Ammon's horn (tissue), 1 donor: Measurements from ENCODE around the gene ASPHD2.
A peak's percentile ranks its signal among the peaks of the same experiment; 100 is the strongest.
"Not testable (repeated sequence)": the region's sequence is repeated elsewhere in the genome, so short reads cannot be mapped to it uniquely, and the experiment has no call there.

ENCODE experiments used
- DNase-seq: peaks from one replicate; pipeline ENCODE4 v3.0.0-alpha.2; 2016; ENCODE audit warnings: low spot score

The ASPHD2 gene

DNA sequence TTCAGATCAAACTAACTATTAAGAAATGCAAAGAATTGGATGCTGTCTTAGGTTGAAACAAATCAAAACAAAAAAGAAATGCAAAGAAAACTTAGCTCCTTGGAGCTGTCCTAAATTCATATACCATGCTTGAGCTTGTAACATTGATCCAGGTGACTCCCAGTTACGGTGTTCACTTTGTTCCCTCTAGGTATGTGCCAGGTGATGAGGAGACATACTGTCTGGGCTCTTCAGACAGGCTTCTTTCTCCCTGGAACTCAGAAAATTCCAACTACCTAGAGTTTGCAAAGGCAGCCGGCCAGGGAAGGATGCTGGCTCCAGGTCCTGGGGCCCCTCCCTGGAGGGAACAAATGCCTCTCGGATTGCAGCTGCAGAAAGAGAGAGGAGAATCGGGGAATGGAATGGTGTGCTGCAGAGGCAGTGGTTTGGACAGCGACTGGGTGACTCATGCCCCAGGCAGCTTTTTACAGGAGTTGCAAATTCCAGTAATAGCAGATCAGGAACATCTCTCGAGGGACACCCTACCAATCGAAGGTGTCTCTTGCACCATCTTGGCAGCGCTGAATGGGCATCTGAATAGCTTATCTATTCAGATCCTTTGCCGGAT lies 12.3 kb upstream of the ASPHD2 start:
- no peak for DNase-seq

DNA sequence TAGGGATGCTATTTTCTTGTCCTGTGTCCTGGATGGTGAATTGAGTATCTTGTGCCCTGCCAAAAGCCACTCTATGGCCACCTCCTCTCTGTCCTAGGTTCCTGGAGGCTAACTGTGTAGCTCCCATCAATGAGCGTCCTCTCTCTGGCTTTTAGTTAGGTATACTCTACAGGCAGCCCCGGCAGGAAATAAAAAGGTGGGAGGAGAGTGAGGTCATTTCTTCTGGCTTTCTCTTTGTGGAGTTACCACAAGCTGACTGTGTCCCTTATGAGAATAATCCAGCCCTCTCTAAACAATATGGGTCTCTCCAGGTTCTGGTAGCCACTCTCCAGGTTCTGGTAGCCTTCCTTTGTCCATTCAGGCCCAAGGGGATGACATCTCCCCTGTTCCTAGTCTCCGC lies 11.7 kb upstream of the ASPHD2 start:
- DNase-seq: no peak

DNA sequence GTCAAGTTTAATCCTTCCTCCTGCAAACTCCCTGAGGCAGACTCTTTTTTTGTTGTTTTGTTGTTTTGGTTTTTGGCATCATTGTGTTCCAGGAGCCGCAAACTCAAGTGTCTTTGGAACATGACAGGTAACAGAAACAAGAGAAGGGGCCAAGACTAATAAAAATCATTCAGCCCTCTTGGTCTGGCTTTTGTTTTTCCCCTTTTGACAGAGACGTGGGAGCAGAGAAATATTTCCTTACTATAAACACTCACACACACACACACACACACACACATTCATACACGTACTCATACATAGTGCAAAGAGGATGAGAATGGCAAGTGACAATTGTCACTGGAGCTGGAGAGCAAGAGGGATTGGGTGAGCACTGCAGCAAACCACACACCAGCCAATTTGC lies 10.4 kb upstream of the ASPHD2 start:
- DNase-seq: no peak

DNA sequence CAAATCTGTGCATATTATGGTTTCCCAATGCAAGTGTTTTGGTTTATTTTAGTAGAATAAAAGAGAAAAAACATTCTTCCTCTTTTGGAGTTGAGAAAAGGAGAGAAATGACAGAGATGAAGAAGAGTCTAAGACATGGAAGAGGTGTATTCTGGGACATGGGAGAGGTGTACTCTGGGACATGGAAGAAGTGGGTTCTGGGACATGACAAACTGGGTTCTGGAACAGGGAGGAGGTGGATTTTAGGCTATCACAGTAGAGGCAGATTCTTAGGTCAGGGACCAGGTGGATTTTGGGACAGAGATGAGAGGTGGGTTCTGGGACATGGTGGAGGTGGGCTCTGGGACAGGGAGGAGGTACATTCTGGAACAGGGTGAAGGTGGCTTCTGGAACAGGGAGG lies 2.1 kb upstream of the ASPHD2 start:
- no peak for DNase-seq

DNA sequence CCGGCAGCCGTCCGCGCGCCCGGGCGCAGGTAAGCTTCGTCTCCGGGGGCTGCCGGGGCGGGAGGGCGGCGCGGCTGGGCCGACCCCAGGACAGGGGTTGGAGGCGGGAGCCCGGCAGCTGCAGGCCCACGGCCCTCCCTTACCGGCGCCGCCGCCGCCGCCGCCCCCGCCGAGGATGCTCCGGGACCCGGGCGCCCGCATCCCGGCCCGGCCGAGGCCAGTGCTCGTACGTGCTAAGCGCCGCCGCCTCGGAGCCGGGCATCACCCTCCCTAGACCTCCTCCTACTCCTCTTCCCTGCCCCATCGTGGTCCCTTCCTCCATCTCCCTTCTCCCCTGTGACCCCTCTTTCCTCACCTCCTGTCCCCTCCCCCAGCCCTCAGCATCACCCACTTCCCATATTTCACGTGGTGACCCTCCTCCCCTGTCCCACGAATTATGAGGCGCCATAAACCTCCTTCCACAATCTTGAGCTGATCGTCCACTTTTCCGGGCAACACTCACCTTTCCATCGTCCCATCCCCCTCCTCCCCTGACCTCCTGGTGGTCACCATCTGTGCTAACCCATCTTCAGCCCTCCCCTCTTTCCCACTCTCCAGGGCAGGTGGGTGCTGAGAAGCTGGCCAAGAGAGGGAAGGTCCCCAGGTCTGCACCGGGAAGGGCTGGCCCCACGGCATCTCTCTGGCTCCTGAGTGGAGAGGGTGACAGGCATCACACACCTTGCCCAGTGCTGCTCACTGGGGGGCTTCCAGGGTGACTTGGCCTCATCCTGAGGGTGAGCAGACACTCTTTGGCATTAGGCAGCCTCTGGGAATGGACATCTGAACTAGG lies 612 bp downstream of the ASPHD2 start:
- DNase-seq: no peak

DNA sequence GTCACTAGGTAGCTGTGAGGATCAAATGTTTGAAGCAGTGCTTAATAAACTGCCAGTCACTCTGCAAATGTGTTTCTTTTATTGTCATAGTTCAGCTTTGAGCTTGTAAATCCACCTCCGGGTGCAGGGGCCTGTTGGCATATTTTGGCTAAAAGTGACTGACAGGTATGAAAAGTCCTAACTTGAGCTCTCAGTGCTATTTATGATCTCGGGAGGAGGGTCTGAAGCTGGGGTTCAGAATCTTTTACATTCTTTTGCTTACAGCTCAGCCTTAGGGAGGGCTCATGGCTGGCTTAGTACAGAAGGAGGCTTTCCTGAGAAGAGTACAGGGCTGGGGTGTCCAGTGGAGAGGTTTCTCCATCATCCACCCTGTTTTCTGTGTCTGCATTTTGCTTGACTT lies 1.5 kb downstream of the ASPHD2 start:
- no peak for DNase-seq

DNA sequence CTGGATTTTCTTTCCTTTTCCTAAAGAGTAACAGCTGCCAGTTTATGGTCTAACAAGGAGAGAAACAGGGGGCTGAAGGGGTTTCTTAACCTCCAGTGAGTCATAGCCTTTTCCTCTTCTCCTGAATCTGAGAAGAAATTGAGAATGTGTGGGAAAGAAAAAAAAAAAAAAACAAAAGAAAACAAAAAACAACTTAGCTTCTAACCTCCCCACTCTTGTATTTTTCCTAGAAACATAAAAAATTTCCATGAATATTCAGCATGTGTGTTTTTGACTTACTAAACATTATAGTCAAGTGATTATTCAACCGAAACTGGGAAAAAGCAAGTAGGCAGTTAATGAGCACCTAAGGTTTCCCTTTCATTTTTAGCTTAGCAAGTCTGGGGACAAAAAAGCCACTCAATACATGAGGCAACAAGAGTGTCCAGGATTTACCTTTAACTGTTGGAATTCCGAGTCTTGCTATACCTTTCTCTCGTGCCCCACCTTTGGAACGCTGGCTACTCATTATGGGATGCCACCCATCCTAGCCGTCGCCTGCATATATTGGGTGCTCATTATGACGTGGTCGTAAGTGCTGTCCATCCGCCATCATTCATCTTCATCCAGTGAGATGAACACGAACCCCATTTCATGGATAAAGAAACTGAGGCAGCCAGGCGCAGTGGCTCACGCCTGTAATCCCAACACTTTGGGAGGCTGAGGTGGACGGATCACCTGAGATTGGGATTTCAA lies 2.4 kb downstream of the ASPHD2 start:
- no peak for DNase-seq

DNA sequence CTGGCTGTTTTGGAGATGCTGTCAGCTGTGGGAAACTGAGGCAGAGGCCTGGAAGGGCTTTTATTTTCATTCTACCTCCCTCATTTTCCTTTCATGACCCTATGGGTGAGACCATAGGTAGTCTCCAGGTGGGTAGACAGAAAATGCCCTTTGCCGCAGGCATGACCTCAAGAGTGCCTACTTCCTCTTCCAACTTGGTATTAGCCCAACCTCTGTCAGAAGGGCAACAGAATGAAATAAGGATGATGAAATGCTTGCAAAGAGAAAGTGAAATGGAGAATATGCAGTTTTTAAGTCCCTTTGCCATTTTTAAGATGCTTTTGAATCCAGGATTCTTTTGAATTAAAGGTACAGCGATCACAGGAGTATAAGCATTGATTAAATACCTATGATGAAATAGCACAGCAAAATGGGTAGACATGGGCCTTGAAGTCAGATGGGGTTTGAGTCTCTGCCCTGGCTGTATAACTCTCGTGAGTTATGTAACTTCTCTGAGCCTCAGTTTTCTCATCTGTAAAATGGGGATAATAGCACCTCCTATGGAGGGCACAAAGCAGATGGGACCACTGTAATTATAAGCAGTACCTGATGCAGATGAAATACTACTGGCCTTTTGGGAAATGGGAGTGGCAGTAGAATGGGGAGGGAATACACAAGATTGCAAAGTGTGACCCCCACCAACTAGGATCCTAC lies 3.7 kb downstream of the ASPHD2 start:
- DNase-seq: no peak

DNA sequence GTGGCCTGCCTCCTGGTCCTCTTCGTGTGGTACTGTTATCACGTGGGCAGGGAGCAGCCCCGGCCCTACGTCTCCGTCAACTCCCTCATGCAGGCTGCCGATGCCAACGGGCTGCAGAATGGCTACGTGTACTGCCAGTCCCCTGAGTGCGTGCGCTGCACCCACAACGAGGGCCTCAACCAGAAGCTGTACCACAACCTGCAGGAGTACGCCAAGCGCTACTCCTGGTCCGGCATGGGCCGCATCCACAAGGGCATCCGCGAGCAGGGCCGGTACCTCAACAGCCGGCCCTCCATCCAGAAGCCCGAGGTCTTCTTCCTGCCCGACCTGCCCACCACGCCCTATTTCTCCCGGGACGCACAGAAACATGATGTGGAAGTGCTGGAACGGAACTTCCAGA lies 4.7 kb downstream of the ASPHD2 start:
- no peak for DNase-seq

DNA sequence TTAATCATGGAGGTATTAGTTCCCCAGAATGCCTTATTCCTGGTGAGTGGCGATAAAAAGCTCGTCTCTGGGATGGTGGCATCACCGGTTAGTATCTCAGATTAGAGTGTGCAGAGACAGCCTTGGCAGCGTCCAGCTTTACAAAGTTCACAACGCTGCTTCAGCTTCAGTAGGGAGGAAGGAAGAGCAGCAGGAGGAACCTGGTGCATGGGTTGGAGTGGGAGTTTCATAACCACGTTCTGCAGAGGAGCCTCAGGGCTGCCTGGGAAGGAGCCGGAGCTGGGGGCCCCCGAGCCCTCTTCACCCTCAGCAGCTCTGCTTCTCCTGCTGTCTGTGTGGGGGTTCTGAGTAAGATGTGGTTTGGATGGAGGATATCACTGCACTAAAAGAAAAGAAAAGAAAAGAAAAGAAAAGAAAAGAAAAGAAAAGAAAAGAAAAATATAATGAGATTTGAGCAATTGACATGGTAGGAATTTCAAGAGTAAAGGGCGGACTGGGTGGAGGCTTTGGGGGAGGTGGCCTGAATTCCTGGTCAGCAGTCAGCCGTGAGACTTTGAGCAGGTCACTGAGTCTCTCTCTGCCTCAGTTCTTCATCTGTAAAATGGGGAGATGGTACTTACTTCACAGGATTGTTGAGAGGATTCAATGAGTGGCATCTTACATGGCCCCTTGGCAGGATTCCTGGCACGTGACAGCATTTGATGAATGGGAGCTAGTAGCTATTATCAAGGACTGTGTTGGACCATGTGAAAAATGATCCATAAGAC lies 6.5 kb downstream of the ASPHD2 start:
- peak; percentile 51 for DNase-seq

DNA sequence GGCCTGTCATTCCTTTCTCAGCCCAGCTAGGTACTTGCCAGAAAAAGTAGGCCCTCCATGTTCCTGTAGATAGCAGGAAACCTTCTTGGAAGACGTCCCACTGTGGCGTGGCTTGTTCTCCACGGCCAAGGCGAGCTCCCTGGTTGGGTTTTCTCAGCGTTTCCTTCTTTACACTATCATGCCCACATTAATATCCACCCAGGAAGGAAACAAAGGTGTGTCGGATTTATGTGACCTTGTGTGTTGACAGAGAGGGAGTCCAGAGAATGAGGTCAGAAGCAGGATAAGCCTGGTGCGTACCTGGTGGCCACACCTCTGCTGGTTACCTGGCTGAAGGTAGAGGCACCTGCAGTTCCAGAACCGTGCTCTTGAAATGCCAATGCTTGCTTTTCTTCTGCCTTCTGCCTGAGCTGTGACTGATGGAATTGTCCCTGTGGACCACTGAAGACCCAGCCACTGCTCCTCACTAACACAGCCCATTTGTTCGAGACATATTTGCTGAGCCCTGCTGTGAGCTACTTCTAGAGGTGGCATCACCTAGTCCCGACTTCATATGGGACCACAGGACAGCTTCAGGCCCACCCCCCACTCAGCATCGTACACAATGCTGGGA lies 7.9 kb downstream of the ASPHD2 start:
- DNase-seq: no peak

DNA sequence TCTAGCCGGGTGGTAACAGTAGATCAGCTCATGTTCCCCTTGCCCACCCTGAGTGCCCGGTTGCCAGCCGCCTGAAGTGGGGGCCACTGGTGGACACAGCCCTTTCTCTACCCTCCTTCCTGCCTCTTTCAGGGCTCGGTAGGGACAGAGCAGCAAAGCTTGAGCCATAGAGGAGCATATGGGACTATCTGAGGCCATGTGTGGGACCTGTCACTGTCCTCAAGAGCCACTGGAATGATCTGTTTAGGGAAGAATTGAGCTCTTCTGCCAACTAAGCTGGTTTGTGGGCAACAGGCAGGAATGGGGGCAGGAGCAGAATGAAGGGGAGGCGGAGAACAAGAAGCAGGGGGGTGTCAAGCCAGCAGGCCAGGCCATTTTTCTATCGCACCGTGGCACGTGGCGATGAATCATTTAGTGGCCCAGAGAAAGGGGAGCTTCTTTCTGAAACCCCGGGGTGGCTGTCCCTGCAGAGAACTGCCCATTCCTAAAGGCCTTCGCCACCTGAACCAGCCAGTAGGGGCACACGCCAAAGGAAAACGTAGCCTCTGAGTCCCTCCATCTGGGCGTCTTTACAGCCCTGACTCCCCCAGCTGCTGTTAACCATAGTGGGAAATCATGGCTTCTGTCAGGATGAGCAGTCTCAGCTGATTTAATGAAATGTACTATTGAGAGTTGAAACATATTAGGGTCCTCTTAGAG lies 8.8 kb downstream of the ASPHD2 start:
- no peak for DNase-seq

DNA sequence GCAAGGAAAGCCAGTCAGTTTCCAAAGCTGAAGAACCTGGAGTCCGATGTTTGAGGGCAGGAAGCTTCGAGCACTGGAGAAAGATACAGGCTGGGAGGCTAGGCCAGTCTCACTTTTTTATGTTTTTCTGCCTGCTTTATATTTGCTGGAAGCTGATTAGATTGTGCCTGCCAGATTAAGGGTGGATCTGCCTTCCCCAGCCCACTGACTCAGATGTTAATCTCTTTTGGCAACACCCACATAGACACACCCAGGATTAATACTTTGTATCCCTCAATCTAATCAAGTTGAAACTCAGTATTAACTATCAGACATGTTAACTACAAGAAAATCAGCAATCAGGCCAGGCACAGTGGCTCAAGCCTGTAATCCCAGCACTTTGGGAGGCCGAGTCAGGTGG lies 9.7 kb downstream of the ASPHD2 start:
- not testable (repeated sequence) for DNase-seq

DNA sequence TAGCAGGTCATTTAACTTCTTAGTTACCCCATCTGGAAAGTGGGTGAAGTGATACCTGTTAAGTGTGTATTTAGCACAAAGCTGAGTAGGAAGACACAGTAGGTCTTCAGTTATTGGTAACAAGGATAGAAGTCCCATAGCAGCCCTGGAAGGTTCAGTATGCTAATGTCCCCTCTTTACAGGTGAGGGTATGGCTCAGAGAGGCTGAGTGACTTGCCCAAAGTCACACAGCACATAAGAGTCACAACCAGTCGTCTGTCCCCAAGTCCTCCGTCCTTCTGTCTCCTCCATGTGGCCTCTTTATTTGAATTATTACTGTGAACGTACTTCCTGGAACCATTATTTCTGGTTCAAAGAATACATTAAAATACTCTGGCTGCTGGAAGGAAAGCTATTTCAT lies 10.5 kb downstream of the ASPHD2 start:
- no peak for DNase-seq

DNA sequence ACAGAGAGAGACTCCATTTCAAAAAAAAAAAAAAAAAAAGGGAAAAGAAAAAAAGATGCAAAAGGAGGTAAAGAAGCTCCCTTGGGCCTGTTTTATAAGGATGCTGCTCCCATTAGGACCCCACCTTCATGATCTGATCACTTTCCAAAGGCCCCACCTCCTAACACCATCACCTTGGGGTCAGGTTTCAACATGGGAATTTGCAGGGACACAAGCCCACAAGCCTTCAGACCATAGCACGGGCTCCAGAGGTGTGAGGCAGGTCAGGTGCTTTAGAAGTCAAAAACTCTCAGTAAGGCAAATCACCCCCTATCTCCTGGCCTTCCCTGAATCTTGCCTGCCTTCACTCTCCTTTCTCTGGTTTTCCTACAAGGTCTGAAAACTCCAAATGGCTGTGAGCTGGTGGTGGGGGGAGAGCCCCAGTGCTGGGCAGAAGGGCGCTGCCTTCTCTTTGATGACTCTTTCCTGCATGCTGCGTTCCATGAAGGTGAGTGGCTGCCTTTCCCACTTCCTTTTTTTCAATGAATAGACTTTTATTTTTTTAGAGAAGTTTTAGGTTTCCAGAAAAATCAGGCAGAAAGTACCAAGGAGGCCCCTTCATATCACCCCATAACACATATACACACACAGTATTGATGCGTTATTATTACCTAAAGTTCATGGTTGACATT lies 13.2 kb downstream of the ASPHD2 start:
- no peak for DNase-seq

DNA sequence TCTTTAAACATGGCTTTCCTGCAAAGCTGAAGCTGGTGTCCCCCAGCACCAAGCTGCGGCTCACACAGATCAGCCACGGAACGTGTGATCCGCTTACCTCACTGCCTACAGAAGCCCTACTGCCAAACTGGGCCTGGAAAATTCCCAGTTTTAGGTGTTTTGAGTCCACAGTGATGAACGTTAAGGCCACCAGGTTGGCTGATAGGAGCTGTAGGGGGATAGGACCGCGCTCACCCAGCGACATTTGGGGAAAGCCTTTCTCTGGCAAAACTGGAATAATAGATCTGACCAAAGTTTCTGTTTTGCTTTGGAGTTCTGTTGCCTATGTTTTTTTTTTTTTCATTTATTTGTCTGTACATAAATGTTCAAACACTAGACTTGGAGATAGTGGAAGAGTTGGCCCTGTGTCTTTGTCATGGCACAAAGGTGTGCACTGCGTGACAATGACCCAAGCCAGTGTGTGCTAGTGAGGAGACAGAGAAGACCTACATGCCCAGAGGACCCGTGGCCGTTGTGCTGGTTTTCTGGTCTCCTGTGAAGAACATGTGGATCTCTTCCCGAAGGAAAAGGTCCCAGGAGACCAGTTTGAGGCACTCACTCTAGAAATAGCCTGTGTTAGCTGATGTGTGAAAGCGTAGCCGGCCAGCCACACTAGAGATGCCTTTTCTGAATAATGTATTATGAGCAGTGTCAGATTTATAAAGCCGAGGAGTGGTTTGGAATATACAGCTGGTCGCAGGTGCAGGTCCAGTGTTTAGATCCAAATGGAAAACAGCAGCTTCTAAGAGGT lies 15.0 kb downstream of the ASPHD2 start:
- no peak for DNase-seq

DNA sequence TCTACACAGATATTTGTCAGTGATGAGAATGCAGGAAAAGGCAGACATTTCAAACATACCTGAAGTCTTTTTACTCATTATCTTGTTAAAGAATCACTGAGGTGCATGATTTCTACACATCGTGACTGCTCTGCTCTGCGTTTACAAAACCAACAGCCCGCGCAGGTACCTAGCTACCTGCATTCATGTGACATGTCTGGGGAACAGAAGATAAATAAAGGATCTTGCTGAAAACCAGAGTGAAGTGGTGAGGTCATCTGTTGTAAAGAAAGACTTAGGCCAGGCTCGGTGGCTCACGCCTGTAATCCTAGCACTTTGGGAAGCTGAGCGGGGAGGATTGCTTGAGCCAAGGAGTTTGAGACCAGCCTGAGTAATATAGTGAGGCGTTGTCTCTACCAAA lies 15.7 kb downstream of the ASPHD2 start:
- no peak for DNase-seq

DNA sequence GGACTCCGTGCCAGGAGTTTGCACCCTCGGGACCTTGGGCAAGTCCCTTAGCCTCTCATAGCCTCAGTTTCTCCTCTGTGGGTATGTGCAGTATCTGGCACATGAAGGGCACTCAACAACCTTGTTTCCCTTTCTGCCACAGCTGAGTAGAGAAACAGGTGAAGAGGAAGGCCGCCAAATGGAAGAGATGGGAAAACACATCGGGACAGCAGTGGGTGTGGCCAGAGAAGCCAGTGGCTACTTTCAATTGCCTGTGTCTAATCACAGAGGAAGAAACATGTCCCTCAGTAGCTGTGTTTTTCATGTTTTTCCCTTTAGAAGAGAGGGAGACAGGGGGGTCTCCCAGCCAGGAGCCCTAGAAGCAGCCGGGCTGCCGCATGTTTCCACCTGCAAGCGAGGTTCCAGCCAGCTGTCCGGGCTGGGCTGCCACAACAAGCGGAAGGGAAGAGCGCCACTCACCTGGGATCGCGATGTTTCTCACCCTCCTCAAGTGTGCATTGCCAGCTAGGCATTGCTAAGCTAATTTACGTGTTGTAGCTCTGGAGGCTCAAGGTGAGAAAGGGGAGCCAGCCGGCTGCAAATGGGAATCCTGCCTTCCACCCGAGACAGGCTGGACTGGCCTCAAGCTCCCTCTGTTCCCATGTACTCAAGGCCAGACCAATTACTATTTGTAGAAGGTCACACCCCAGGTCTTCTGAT lies 16.7 kb downstream of the ASPHD2 start:
- DNase-seq: no peak
